MM.1S (cell line): ENCODE measurements around the gene FAM193A.

Experiments used
- EZH2 ChIP-seq: fragments of 300-600 bp; sonication (generic); optimal IDR thresholded peaks from 2 replicates; pipeline ENCODE3; 2017; ENCODE audit warnings: low read depth, mild to moderate bottlenecking, antibody characterized with exemption, low read length, mixed read lengths
- EZH2phosphoT487 ChIP-seq: fragments of 300-600 bp; sonication (generic); IDR thresholded peaks from 2 replicates; pipeline ENCODE4 v1.6.1; 2018; ENCODE audit warnings: antibody characterized with exemption, low read length
- TF ChIP-seq, protein P1 (sequence below): fragments of 300-600 bp; sonication (generic); IDR thresholded peaks from 2 replicates; pipeline ENCODE4 v1.5.1; 2016; ENCODE audit warnings: antibody characterized with exemption, low read length, mixed read lengths

DNA sequence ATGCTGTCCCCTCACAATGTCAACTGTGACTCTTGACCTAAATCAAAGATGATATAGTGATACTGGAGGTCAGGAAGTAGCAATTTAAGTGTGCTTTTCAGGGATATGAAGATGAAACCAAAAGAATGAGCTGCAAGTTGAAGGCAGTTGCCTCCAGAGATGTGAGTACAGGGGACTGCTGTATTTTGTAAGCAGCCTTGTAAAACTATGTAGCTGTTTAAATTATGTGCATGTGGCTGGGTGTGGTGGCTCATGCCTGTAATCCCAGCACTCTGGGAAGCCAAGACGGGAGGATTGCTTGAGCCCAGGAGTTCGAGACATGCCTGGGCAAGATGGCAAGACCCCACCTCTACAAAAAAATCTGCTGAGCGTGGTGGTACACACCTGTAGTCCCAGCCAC lies 234.8 kb downstream of the FAM193A start:
- TF ChIP-seq, protein P1, sequence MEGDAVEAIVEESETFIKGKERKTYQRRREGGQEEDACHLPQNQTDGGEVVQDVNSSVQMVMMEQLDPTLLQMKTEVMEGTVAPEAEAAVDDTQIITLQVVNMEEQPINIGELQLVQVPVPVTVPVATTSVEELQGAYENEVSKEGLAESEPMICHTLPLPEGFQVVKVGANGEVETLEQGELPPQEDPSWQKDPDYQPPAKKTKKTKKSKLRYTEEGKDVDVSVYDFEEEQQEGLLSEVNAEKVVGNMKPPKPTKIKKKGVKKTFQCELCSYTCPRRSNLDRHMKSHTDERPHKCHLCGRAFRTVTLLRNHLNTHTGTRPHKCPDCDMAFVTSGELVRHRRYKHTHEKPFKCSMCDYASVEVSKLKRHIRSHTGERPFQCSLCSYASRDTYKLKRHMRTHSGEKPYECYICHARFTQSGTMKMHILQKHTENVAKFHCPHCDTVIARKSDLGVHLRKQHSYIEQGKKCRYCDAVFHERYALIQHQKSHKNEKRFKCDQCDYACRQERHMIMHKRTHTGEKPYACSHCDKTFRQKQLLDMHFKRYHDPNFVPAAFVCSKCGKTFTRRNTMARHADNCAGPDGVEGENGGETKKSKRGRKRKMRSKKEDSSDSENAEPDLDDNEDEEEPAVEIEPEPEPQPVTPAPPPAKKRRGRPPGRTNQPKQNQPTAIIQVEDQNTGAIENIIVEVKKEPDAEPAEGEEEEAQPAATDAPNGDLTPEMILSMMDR = no peak
- no peak for TF ChIP-seq EZH2
- no peak for TF ChIP-seq EZH2phosphoT487
